IPS DF 4.7 (cell line): ENCODE results near the gene NEDD4L.

Source experiments
- DNase-seq: peaks from one replicate; pipeline ENCODE4 v3.0.0-alpha.2; 2013; ENCODE audit warnings: low spot score; ENCODE audit errors: extremely low read depth

NEDD4L gene

DNA sequence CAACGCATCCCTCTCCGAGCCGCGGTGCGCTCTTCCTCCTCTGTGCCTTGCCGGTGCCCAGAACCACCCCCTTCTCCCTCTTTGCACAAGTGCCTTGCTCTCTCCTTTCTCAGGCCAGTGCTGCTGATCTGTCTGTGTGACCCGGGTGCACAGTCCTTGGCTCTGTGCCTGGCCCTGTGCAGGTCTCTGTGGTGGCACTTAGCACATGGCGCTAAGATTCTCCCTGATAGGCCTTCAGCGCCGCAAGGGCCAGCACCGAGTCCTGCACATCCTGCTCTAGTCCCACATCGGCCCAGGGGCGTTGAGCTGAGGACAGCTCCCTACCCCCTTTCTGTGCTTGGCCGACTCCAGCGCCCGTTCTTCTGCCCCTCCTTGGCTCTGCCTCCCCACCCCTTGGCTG, 136.1 kb downstream of the NEDD4L start:
- no peak for DNase-seq

DNA sequence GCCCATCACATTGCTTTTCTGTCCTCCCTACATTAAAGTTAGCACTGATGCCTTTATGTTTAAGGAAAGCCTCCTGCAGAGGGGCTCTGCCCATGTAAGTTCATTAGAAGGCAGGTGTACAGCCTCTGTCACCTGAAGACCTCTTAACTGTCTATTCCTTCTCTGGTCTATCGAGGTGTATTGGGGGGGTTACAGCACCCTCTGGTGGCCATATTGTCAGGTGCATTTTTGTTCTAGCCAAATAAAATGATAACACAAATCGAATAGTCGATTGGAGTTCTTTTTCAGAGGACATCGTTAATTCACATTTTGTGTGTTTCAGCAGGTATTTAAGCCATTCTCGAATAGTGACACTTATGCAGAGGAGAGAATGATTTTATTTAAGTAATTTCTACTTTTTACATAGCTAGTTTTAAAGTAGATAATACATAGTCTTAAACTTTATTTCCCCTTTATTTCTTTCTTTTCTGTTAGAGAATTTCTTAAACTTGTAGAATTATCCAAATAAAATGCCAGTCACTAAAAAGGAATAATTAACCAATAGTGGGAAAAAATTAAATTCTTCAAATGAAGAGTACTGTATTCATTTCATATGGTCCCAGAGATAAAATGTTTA, 136.8 kb downstream of the NEDD4L start:
- no peak for DNase-seq

DNA sequence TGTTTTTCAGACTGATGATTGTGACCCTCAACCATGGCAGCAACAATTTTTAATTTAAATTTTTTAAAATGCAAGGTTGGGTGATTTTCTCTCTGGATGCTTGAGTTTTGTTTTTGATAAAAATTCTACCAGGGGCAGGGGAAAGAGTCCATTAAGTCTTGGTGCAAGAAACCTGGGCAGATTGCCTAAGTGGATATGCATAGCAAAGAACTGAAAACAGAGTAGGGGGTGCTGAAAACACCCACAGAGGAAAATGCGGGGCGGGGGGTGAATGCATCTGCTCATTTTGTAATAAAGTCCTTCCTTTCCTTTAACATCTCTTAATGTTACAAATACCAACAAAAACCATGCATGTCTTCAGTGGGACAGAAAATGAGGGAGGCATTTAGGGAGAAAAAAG, 138.0 kb downstream of the NEDD4L start:
- no peak for DNase-seq

DNA sequence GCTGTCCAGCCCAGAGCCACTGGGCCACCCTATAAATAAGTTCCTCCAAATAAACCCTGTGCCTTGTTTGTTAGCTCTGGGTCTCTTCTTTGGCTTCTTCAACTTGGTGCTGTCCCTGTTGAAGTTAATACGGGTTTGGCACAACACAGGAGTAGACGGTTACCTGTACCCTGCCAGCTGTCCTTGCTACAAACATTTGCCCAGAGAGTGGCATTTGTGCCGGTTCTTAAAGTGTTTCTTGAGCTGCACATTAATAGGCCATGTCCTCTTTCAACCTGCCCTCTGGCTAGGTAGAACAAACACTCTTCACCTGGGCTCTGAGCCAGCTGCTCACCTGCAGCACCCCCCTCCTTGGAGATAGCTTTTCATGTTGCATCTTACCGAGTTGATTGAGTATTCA, 139.2 kb downstream of the NEDD4L start:
- DNase-seq, result no peak

DNA sequence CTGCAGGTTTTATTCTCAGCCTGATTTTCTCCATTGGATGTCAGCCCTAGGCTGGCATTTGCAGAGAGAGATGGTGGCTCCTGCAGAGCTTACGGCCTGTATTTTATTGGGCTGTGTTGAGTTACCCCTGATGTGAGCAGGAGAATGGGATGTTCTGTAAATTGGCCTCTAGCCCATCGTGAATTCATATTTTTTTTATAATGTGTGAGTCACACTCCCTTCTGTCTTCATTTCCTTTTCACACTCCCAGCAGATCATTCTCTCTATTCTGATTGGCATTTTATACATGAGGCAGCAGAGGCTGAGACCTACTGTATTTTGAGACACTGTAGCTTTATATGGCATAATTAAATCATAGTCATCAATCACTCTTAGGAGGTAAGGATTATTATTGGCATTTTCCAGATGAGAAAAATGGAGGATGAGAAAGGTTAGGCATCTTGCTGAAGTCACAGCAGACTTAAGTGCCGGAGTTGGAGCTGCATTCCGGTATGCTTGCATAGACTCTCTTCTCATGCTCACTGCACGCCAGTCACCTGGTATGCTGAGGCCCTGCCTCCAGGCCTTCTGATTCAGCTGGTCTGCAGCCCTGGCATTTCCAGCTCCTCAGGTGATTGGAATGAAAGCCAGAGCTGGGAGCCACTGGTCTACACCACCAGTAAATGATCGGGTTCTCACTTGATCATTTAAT, 142.4 kb downstream of the NEDD4L start:
- DNase-seq, result no peak

DNA sequence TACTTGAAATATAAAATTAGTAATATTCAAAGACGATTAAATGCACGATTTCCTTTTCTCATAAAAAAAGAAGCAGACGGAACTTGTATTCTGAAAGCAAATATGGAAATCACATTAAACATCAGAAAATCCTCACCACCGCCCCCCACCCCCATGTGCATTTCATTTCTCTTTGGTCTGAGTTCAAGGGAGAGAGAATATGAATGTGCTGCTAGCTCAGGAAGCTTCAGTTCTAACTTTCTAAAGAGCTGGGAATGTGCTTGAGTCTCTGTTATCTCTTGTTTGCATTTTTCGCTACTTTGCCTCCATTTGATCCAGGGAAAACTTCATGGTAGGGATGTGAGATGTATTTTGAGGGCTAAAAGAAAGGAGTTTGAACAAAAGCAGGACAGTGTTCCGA, 143.6 kb downstream of the NEDD4L start:
- DNase-seq, result no peak

DNA sequence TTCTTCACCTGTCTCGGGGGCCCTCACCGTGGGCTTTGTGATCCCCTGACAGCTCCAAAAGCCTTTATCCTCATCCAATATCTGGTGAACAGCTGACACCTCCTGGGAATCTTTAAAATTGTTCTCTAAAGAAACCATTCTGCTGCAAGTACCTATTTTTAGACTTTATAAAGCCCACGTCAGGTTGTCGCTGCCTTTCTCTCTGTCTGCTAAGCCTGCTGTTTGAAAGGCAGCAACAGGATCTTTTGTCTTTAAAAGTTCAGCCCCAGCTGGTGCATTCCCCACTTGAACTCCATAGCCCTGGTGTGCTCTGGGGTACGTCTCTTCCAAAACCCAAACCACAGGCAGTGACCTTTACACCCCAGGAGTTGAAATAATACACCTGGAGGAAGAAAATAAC, 145.0 kb downstream of the NEDD4L start:
- no peak for DNase-seq

DNA sequence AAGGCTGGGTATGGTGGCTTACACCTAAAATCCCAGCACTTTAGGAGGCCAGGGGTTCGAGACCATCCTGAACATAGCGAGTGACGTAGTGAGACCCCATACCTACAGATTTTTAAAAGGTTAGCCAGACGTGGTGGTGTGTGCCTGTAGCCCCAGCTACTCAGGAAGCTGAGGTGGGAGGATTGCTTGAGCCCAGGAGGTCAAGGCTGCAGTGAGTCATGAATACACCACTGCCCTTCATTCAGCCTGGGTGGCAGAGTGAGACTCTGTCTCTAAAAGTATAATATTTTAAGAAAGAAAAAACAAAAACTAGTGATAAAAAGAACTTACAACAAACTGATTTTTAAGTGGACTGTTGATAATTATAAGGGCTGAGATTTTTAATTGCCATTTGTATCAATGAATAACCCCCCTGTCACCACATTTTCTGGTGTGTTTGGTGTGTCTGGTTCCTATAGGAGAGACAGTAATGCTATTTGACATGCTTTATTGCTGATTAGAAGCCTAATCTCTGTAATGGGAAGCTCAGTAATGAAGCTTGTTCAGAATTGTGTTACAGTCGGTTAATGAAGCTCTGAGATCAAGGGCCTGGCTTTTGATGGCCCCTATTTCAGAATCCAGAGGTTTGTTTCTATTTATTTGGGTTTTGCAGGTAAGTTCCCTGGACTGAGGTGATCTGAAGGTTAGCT, 147.0 kb downstream of the NEDD4L start:
- no peak for DNase-seq

DNA sequence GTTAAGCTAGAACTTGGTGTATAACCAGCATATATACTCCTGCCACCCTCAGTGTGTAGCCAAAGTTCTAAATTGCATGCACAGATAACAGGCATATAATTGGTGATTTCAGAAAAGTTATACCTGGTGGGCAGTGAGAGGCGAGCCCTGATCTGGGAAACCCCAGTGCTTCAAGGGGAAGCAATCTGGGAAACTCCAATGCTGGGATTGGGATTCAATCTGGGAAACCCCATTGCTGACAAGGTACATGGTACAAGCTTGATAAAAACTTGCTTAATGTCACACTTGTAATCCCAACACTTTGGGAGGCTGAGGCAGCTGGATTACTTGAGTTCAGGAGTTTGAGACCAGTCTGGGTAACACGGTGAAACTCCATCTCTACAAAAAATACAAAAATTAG, 147.6 kb downstream of the NEDD4L start:
- no peak for DNase-seq

DNA sequence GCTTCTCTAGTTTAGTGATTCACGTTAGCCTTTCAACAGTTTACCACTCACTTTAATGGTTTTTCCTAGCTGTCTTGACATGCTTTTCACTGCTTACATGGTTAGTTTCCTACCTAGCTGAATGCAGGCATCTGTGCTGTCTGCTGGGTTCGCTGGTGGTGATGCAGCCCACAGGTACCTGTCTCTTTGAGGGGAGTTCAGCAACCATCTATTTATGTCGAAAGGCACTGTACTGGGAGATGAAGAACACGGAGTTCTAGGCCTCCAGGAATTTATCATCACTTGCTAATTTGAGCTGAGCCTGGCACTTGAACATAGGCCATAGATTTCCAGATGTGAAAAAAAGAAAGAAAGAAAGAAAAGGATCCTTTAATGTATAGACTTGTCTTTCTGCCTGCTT, 148.5 kb downstream of the NEDD4L start:
- DNase-seq, result no peak

DNA sequence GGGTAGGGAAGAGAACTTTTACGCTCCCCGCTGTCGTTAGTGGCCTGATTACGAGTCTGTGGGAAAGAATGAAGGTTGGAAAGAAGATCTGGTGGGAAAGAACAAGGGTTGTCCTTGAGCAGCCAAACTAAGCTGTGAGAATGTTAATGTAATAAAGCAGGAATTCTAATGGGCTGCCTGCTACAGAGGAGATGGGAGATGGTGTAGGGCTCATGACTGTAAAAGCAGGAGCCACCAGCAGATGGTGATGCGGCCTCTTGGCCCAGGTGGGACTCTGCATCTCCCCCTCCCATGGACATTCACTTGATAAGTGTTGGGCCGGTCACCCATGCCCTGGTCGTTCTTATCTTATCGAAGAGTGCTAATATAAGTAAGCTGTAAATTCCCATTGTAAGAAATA, 150.0 kb downstream of the NEDD4L start:
- no peak for DNase-seq

DNA sequence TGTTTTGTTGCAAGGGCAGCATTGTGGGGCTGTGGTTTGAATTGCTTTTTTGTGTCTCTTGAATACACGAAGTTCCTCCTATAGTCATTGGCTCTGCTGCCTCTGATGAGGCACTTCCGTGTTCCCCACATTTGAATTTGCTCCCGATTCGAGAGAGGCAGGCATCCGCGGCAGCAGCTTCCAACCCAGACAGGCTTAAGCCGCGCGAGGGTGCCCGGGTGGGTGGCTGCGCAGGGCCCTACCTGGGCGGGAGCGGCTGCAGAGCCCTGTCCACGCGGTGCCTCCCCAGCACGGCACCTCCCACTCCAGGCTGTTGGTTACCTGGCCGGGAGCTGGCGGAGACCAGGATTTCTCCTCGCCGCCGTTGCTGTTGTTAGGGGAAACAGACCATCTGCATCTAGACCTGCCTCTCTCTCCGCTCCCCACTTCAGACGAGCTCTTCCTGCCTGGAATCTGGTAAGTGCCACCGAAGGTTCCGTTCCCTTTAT, 151.3 kb downstream of the NEDD4L start:
- DNase-seq, result no peak

DNA sequence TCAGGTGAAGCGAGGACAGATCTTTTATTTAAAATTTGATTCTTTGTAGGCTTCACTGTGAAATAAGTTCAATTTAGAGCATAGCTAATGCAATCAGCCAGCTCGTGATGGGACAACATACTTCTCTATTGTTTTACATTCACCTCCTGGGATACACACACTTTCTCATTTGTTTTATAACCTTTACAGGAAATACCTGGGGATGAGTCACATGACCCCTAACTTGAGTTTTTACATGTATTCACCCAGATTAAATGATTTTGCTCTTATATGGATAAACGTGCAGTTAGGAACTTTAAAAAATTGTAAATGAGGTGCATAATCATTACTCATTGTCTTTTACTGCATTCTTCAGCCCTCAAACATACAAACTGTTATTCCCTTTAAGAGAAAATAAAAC, 152.1 kb downstream of the NEDD4L start:
- no peak for DNase-seq

DNA sequence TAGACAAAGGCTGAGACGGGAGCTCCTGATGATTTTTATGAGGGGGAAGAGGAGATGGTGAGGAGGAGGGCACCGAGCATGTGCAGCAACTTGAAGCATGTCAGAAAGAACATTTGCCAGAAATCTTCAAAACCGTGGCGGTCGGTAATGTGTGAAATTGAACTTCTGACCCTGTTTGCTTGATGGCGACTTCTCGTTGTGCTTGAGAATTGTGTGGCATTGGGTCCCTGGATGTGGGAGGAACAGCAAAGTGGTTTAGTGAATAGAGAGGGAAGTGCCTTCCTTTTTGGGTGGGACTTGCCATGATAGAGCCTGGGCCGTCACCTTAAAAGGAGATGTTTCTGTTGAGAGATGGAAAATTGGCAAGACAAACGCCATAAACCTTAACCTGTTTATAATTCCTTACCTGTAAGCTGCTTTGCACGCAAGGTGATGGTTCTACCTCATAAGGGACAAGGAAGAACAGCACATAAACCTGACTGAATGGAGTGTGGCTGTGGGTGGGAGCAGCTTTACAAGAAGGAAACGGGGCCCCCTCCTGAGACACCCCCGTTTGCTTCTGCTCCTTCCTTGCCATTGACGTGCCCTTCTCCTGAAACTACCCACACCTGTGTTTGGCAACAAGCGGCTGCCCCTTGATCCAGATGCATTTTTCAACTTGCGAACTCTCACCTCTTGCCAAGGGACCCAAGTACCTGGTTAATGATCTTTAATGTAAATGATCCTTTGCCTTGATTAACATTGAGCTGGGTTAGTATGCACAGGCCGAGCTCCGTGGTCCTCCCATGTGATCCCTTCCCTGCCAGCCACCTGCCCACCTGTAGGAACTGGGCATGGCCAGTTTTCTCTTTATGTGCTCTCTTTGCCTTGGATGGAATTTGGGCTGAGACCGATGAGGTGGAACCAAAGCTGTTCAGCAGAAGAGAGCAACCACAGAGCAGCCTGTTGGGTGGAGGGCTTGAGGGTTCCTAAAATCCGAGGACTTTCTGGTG, 153.2 kb downstream of the NEDD4L start:
- DNase-seq, result no peak

DNA sequence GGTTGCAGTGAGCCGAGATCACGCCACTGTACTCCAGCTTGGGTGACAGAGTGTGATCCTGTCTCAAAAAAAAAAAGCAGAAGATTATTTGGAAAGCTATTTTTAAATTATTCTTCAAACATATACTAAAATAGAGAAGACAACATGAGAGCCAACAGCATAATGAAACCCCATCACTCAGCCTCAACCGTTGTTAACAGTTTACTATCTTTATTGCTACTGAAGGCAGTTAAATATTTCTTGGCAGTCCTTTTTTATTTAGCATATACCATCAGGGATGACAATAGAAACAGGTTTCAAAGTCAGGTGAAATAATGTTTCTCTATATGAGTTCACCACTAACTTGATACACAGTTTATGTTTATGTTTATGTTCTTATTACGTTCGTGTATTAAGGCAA, 157.2 kb downstream of the NEDD4L start:
- DNase-seq, result no peak

DNA sequence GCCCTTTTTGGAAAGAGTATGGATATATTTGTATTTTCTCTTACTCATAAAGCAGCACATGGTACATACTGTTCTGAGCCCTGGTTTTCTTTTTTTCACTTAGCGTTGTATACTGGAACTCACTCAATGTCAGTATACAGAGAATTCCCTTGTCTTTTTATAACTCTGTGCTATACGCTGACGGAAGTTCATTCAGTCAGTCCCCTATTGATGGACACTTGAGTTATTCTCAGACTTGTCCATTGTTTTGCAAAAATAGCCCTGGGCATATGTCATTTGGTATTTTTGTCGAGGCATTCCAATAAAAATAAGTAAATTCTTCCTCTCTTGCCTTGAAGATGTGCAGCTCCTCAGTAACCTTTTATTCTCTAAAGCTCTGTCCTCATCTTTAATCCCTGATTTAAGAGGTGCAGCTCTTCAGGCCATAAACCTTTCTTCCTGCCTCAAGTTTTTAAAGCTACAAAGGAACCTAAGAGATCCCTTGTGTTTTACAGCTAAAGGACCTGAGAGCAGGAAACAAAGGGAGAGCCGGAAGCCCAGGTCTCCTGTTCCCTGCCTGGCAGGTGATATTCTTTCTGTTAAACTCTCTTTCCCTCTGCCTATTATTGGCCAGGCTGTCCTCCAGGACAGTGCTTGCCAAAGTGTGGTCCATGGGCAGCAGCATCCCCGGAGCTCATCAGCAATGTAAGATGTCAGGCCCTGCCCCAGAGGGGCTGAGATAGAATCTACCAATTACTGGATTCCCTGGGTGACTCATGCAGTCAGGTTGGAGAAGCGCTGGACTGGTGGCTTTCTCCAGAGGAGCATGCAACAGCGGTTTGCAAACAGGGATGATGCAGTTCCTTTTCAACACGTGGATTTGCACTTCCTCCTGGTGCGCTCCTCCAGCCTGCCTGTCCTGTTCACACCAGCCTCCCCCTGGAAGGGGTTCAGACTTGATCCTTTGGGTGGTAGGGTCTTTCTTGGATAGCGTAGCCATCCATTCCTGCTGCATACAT, 158.0 kb downstream of the NEDD4L start:
- no peak for DNase-seq

DNA sequence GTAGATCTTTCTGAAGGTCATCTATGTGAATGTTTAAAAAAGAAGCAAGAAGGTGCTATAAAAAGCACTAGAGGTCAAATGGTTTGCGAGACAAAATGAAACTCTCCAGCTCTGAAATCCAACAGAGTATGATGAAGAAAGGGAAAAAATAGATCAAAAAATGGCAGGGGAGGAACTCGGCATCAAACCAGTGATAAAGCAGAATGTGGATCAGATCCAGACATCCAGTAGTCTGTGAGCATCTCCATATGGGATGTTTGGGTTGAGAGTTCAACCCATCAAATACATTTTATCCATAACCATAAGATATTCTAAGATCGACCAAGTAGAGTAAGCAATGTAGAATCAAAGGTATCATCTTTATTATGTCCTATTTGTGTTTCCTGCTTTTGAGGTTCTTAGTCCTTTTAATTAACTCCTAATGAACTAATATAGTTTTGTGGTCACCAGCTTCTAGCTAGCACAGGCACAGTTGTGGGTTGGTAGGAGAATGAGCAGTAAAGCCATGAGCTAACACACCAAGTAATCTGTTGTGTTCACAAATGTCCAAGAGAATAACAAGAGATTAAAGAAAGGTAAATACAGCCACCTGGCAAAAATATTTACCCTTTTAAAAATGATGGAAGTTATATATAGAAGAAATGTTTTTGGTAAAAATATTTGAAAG, 160.9 kb downstream of the NEDD4L start:
- no peak for DNase-seq

DNA sequence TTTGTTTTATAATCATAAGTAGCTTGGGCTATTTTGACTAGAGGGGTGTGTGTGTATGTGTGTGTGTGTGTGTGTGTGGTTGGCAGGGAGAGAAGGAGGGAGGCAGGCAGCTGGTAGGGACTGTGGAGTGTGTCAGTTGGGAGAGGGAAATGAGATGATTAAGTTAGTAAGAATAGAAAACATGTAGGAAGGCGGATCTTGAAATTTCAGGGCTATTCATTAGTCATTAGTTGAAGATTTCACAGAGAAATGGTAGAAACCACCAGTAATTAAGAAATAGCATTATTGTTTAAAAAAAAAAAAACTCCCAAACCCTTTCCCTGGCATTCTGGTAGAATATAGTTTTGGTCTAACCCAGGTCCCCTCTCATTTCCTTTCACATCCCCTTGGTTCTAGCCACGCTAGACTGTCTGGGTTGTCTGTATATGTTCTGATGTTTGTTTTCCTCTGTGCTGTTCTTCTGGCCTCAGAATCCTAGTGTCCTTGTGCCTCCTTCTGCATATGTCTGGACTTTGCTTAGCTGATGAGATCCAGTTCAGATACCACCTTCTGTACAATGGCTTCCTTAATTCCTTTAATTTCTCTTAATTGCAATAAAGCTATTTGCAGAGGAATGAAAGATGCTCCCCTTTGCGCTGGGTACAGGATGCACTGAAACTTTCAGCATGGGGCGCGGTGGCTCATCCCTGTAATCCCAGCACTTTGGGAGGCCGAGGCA, 161.6 kb downstream of the NEDD4L start:
- no peak for DNase-seq

DNA sequence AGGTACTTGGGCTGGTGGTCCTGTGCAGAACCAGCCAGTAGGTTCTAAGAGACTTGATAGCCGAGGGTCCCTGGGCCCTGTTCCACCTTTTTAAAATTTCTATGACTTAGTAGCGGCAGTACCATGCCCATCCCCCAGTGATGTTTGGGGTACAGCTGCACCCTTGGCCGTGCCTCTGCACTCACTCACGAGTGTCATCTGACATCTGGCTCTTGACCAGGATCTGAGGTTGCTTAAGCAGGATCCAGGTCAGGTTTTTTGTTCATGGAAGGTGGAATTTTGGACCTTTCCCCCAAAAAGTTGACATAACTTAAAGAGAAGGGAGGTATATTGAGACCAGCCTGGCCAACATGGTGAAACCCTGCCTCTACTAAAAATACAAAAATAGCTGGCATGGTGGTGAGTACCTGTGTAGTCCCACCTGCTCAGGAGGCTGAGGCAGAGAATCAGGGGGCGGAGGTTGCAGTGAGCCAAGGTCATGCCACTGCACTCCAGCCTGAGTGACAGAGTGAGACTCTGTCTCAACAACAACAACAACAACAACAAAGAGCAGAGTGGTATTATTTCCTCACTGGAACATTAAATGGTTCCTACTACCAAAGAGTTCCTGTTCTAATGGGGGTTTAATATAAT, 163.6 kb downstream of the NEDD4L start:
- DNase-seq, result no peak
